Stimulated activated CD4-positive, alpha-beta T cell treated with anti-CD3 and anti-CD28 coated beads, Interleukin-4, amount 100 ng/mL, for 4 hours (primary cell): Measurements from ENCODE around the gene MRPL1.

ENCODE experiments used
- DNase-seq, 2 experiments: peaks; one replicate each; pipeline ENCODE4 v3.0.0-alpha.2; 2020

The MRPL1 gene

DNA sequence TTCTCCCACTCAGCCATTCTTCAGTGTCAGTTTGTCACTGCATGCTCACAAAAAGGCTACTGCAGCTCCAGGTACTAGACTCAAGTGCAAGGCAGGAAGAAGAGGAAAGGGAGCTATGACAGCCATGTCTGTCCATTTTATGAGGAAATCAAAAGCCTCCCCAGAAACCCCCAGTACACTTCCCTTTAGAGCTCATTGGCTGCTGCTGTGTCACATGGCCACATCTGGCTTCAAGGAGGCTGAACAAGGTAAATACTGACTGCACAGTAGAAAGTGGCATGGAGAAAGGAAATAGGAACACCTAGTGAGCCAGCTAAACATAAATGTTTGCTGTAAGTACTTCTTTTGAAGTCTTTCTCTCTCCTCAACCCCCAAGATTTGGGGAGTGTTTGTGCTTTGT is 127.3 kb downstream of the MRPL1 start:
- no peak for DNase-seq

DNA sequence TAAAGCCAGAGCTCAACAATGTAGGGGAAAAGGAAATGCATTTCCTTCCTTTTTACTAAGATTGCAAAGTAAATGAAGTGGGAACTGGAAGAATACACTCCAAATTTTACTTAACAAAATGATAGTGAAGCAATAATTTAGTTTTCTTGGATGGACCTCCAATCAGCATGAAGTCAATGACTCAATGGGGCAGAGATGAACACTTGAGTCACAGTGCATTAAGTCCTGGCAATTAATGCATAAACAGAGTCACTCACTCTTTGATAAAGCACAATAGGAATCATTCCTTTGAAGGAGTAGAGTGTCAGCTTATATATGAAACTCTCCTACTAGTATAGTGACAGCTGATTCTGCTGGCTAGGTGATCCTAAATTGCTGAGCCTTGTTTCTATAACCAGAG is 127.8 kb downstream of the MRPL1 start:
- DNase-seq, result no peak

DNA sequence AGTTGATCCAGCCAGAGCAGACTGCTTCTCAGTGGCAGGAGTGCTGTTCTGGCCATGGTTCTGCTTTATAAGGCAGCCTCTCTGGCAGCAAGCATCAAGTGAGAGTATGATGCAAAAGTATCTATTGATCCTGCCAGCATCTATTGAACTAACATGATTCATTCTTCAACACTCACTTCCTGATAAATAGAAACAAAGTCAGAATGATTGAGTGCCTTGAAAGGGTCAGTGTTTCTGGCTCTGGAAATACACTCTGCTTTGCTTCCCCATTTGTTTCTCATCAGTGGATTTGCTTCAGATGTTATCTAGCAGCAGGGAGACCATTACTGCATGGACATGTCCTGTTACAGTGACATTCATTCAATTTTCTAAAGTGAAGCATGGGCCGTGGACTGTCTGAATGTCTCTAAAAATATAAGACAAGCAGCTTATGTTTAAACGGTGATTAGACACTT is 128.3 kb downstream of the MRPL1 start:
- no peak for DNase-seq

DNA sequence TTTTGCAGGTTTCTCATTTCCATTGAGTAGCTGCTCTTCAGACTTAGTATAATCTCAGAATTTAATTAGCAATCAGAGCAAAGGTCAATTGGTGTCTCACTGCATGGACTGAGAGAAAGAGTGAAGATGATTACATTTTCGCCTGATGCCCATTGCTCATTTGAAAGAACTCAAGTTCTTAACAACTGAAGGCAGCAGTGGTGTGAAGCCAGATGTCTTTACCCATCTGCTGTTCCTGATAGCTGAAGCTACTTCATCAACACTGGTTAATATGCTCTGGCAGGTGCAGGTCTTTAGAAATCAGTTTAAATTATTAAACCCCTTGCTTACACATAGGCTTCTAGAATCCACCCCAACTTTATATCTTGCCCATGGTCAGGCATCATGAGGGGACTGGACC is 130.0 kb downstream of the MRPL1 start:
- DNase-seq, result no peak

DNA sequence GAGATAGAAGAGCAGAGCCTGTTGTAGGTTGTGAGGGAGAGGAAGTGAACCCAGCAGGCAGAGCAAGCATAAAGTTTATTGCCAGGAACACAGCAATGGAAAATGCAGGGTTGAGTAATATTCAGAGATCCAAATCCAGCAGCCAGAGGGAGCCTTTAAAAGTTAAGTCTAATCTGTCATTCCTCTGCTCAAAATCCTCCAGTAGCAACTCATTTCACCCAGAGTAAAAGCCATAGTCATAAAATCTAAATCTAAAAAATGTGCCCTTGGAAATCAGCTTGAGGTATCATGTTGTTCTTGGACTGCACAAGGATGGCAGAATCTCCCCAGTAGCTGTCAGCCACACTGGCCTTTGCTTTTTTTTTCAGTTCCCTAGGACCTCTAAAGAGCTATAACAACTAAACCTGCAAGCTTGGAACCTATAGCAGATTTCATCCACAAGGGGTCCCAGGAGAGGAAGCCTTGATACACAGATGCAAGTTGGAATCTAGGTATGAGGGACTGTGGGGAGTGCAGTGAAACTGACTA is 131.6 kb downstream of the MRPL1 start:
- DNase-seq, result no peak

DNA sequence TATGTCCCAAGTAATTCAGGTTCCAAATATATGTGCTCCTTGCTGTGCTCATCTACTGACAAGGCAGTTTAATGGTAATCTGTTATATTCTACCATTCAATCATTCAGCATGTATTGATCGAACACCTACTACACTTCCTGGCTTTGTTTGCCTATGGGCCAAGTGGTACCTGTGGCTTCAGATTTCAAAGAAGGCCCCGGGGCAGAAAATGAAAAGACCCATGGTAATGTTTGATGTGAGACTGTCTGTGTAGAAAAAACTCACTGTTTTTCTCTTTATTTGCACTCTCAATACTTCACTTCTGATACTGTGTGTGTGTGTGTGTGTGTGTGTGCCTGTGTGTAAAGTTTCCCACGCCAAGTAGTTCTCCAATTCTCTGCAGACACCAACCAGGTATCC is 133.4 kb downstream of the MRPL1 start:
- no peak for DNase-seq

DNA sequence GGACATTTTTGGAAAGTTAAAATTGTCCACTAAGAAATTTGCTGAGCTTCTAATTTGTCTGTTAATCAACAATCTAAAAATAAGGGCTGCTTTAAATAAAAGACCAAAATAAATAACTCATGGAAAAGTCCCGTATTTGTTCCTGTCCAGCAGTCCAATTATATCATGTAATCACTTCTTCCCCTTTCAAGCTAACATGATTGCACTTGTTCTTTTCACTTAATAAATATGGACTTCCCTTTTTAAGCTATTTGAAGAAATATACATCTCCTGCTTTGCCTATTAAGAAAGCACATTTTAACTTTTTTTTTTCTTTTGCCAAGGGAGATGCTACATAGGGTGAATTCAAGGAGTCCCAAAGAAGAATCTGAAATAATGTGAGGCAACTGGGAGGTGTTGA is 138.9 kb downstream of the MRPL1 start:
- no peak for DNase-seq

DNA sequence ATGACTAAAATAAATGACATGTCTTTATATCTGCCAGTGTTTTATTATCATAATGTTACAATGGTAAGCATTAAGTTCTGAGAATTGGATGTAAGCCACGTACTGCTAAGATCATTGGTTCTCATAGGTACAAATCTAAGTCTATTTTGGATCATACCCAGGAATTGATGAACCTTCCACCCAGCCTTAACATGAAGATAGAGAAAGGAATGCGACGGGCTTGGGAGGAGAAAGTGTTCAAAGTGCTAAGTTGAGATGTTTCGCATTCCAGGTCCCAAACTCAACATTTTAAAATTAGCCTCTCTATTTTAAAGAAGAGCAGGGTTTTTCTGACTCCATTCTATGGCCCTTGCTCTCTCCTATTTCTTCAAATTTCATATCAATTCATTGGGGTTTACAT is 139.6 kb downstream of the MRPL1 start:
- no peak for DNase-seq
